Measurements from ENCODE around the gene PIP5K1C. TPM values are rescaled to one million over a fixed set of nuclear protein-coding genes. Genes with fewer than 3 reads are reported as not detected.

The PIP5K1C gene
- total RNA-seq, 1 donor from 2014 or later: 42.0 TPM

- Mint-ChIP-seq H3K36me3 (ENCODE audit: low read depth, unreplicated experiment) (peaks cover 3% of the 10 kb centered on the region), H3K27me3 (ENCODE audit: low read depth, unreplicated experiment) (peaks cover 35% of the 10 kb centered on the region), H3K4me3 (ENCODE audit: unreplicated experiment) (no peak overlapping the region), H3K27ac (ENCODE audit: unreplicated experiment) (no peak overlapping the region), H3K9me3 (ENCODE audit: unreplicated experiment) (no peaks in the 10 kb centered on the region), H3K4me1 (ENCODE audit: low read depth, unreplicated experiment) (no peaks in the 10 kb centered on the region)
- no peak overlapping the region for H3K27ac ChIP-seq (ENCODE audit: low read depth, low read length)
- H3K4me3 ChIP-seq (ENCODE audit: insufficient read depth, low read depth, low read length): no peak overlapping the region
- H3K4me2 ChIP-seq (ENCODE audit: low read length): no peak overlapping the region
- no peak for TF ChIP-seq EZH2 (IDR thresholded peaks at IDR 0.05; ENCODE audit: insufficient read depth, low read length)
- TF ChIP-seq CTCF (IDR thresholded peaks at IDR 0.05; ENCODE audit: insufficient read depth, low read depth, low read length): no peak
- H3K9ac ChIP-seq (ENCODE audit: low read length): no peak overlapping the region
- DNase-seq (ENCODE audit: low read depth) (no peak), FAIRE-seq (no peak)
- H3K79me2 ChIP-seq (ENCODE audit: insufficient read depth, low read length): no peaks in the 10 kb centered on the region
- no peaks in the 10 kb centered on the region for H3K9me3 ChIP-seq (ENCODE audit: insufficient read depth, low read depth, low read length)
- H3K27me3 ChIP-seq (ENCODE audit: insufficient read depth, low read length): peaks cover 3% of the 10 kb centered on the region
- H3K4me1 ChIP-seq (ENCODE audit: insufficient read depth, low read length): peaks cover 3% of the 10 kb centered on the region
- H3K36me3 ChIP-seq (ENCODE audit: insufficient read depth, low read length): no peaks in the 10 kb centered on the region
- no peaks in the 10 kb centered on the region for H4K20me1 ChIP-seq (ENCODE audit: insufficient read depth, low read length)
- no peak overlapping the region for H2AFZ ChIP-seq (ENCODE audit: low read depth, low read length)
Measured at GRCh38 chr19:3589439-3589838, 110.8 kb downstream of the PIP5K1C start.

GRCh38 chr19:3586707-3587346, 113.4 kb downstream of the PIP5K1C start:
- Histone ChIP-seq H3K4me3 (ENCODE audit: insufficient read depth, low read depth, low read length) (no peak overlapping the region), H3K79me2 (ENCODE audit: insufficient read depth, low read length) (no peaks in the 10 kb centered on the region), H3K4me2 (ENCODE audit: low read length) (no peak overlapping the region), H3K4me1 (ENCODE audit: insufficient read depth, low read length) (peaks cover 3% of the 10 kb centered on the region), H3K36me3 (ENCODE audit: insufficient read depth, low read length) (no peaks in the 10 kb centered on the region), H3K27me3 (ENCODE audit: insufficient read depth, low read length) (peaks cover 3% of the 10 kb centered on the region), H3K27ac (ENCODE audit: low read depth, low read length) (no peak overlapping the region), H4K20me1 (ENCODE audit: insufficient read depth, low read length) (no peaks in the 10 kb centered on the region), H2AFZ (ENCODE audit: low read depth, low read length) (no peak overlapping the region), H3K9me3 (ENCODE audit: insufficient read depth, low read depth, low read length) (no peaks in the 10 kb centered on the region), H3K9ac (ENCODE audit: low read length) (no peak overlapping the region)
- no peak overlapping the region for H3K27ac Mint-ChIP-seq (ENCODE audit: unreplicated experiment)
- H3K27me3 Mint-ChIP-seq (ENCODE audit: low read depth, unreplicated experiment): peaks cover 26% of the 10 kb centered on the region
- TF ChIP-seq EZH2 (IDR thresholded peaks at IDR 0.05; ENCODE audit: insufficient read depth, low read length): no peak
- no peak for TF ChIP-seq CTCF (IDR thresholded peaks at IDR 0.05; ENCODE audit: insufficient read depth, low read depth, low read length)
- no peaks in the 10 kb centered on the region for H3K4me1 Mint-ChIP-seq (ENCODE audit: low read depth, unreplicated experiment)
- DNase-seq (ENCODE audit: low read depth) (no peak), FAIRE-seq (no peak)
- no peaks in the 10 kb centered on the region for H3K9me3 Mint-ChIP-seq (ENCODE audit: unreplicated experiment)
- no peak overlapping the region for H3K4me3 Mint-ChIP-seq (ENCODE audit: unreplicated experiment)
- H3K36me3 Mint-ChIP-seq (ENCODE audit: low read depth, unreplicated experiment): peaks cover 3% of the 10 kb centered on the region

- H4K20me1 ChIP-seq (ENCODE audit: insufficient read depth, low read length): no peaks in the 10 kb centered on the region
Measured at GRCh38 chr19:3586127-3586626, 114.1 kb downstream of the PIP5K1C start.

More at GRCh38 chr19:3586127-3586626, 114.1 kb downstream of the PIP5K1C start:
- Histone ChIP-seq H3K9ac (ENCODE audit: low read length) (no peak overlapping the region), H3K36me3 (ENCODE audit: insufficient read depth, low read length) (no peaks in the 10 kb centered on the region), H3K79me2 (ENCODE audit: insufficient read depth, low read length) (no peaks in the 10 kb centered on the region), H3K4me2 (ENCODE audit: low read length) (peak overlapping the region; percentile 70), H3K4me1 (ENCODE audit: insufficient read depth, low read length) (peaks cover 3% of the 10 kb centered on the region), H2AFZ (ENCODE audit: low read depth, low read length) (peak overlapping the region; percentile 52), H3K9me3 (ENCODE audit: insufficient read depth, low read depth, low read length) (no peaks in the 10 kb centered on the region), H3K4me3 (ENCODE audit: insufficient read depth, low read depth, low read length) (peak overlapping the region; percentile 19), H3K27me3 (ENCODE audit: insufficient read depth, low read length) (peaks cover 3% of the 10 kb centered on the region), H3K27ac (ENCODE audit: low read depth, low read length) (no peak overlapping the region)
- H3K9me3 Mint-ChIP-seq (ENCODE audit: unreplicated experiment): no peaks in the 10 kb centered on the region
- no peak overlapping the region for H3K27ac Mint-ChIP-seq (ENCODE audit: unreplicated experiment)
- no peak overlapping the region for H3K4me3 Mint-ChIP-seq (ENCODE audit: unreplicated experiment)
- peaks cover 19% of the 10 kb centered on the region for H3K27me3 Mint-ChIP-seq (ENCODE audit: low read depth, unreplicated experiment)
- no peaks in the 10 kb centered on the region for H3K4me1 Mint-ChIP-seq (ENCODE audit: low read depth, unreplicated experiment)
- no peak for DNase-seq (ENCODE audit: low read depth)
- peaks cover 3% of the 10 kb centered on the region for H3K36me3 Mint-ChIP-seq (ENCODE audit: low read depth, unreplicated experiment)
- TF ChIP-seq CTCF (IDR thresholded peaks at IDR 0.05; ENCODE audit: insufficient read depth, low read depth, low read length) (peak; percentile 29), EZH2 (IDR thresholded peaks at IDR 0.05; ENCODE audit: insufficient read depth, low read length) (no peak)
- no peak for FAIRE-seq

All from astrocyte (in vitro differentiated cells and primary cell).